Kidney glomerular epithelial cell (primary cell): ENCODE results near the gene EYA2.

Experiments
- DNase-seq: peaks from one replicate; lab custom pipeline; 2025; lab: John Stamatoyannopoulos, UW

The EYA2 gene

DNA sequence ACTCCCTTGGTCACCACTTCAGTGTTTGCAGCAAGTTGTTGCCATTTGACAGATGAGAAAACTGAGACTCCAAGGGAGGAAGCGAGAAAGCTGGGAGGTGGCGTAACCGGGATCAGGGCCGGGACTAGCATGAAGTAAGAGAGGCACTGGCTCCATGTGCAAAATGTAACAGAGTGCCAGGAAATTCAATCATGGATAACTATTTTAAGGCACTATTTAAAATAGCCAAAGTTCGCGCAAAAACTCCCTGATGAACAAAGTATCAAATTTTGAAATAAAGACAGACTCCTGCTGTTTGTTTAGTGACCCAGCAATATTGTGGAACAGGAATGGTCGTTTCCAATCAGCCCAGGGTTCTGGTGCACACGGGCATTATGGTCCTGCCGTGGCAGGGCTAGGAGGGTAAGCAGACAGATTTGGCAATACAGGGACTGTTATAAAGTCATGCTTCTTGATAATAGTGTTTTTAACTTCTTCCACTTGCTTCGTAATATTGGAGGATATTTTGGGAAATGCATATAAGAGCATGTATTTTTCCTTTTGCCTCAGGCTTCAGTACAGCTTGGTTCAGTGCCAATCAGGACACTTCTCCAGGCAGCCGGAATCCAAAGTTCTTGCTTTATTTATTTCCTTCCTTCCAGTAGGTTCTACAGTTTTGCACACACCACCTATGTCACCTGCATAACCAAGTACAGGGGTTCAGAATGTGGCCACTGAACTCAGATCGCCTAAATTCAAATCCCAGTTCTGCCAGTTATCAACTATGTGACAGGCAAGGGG is 141.6 kb downstream of the EYA2 start:
- no peak for DNase-seq

GRCh38 chr20:47038566-47039560 is 144.2 kb downstream of the EYA2 start:
- DNase-seq, result no peak

DNA sequence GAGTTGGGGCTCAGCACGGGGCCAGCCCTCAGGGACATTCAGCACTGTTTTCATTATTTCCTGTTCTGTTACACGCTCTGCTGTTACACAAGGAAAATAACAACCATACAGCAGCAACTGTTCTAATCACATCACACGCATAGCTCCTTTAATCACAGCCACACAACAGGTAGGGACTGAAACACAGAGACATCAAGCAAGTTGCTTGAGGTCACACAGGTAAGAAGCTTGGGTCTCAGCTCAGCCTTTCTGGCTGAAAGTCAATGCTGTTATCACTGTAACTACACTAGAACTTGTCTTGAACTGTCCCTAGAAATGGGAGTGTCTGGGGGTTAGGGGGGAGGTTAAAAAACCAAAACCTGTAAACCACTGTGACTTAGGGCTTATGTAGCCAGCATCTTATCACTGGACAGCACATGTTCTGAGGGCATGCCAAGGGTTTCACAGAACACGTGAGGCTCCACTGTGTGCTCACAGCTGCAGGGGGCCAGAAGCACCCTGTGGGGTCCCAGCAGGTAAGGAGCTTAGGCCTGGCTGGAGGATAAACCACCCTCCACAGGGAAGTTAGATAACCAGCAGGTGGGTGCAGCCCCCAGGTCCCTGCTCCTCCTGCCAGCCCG is 146.0 kb downstream of the EYA2 start:
- no peak for DNase-seq

DNA sequence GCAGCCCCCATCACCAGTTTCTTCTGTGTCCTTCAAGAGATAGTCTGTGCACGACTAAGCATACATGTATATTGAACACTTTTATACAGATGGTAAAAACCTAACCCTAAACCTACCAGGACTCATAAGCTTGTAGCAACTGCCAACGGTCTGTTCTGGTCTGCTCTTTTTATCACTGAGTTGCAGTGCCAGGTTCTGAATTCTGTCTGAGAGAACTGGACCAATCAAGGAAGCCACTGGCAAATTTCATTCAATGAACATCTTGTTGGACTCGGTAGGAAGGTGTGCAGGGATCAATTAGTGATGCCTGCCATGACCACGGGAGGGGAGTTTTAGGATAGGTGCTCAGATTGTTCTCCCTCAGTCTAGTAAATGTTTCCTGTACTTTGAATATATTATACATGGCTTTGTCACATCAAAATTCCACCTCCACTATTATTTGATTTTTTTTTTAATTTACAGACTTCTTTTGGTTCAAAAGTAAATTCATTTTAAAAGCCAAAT is 146.8 kb downstream of the EYA2 start:
- DNase-seq, result no peak

- DNase-seq, result no peak
These were observed 147.8 kb downstream of the EYA2 start for GRCh38 chr20:47042464-47042863.

DNA sequence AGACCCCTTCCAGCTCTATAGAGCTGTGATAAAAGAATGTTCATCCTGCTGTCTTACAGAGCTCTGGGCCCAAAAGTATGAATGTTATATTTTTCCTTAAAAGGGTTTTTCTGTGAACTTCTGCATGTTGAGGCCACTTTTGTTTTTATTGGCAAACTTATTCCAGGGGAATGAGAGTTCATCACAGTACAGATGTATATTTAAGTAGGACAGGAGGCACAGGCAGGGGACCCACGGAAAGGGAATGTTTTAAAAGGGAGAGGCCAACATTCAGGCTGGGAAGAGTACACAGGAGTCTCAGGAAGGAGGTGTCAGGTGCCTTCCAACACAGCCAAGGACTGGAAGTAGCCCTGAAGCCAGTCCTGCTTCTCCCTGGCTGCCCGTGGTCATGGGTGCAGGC is 148.4 kb downstream of the EYA2 start:
- no peak for DNase-seq

DNA sequence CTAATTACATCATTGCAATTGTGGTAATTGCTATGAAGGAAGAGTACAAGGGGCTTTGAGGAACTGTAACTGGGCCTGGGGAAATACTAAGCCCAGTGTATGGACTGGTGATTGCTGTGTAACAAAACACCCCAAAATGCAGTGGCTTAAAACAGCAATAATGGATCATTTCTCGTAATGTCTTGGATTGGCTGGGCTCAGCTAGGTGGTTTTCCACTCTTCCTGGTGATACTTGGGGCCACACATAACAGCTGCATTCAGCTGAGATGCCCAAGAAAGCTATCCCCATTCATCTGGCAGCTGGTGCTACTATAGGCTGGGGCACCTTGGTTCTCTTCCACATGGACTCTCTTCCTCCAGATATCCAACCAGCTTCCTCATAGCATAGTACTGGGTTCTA is 150.3 kb downstream of the EYA2 start:
- no peak for DNase-seq

DNA sequence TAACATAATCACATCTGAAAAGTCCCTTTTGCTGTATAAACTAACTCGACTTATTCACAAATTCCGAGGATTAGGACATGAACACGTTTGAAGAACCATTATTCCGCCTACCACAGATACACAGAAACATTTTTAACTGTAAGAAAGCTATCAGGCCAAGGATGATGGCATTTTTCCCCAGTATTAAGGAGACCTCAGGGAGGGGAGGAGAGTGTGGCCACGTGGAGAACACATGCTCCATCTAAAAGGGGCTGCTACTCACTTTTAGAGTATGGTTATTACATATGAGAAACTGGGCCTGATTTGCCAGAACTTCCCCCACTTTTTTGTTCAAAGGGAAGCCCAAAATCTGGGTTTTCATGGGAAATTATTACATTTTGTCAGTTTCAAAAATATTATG is 153.4 kb downstream of the EYA2 start:
- DNase-seq, result no peak

DNA sequence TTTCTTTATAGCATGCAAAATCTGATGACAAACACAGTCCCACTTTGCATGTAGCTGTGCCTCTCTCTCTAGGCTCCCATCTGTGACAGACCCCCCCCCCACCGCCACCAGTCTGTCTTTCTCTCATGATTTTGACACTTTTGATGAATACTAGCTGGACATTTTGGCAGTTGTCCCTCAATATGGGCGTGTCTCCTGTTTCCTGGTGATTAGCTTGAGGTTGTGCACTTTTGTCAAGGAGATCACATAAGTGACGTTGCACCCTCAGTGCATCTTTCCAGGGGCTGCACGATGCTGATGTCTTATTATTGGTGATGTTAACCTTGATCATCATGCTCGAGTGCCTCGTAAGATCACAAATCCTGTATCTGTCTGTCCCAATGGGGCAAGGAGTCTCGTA is 155.1 kb downstream of the EYA2 start:
- DNase-seq, result no peak

DNA sequence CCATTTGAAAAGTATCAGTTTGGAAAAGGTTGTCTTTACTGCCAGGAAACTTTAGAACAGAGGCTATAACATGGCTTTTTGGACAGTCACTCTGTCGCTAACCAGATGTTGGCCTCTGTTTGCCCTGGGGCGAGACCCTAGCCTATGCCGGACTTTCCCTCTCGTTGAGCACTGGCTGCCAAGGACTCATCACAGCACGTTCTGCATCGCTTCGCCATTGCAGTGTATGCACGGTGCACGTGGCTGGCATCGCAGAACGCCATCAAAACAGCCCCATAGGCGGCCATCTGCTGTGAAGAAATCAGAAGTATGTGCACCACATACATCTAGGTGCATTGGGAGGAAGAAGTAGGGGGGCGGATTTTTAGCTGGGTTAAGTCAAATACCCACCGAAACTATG is 156.4 kb downstream of the EYA2 start:
- DNase-seq, result no peak

GRCh38 chr20:47051936-47052526 is 157.4 kb downstream of the EYA2 start:
- DNase-seq, result no peak

- no peak for DNase-seq
These were observed 159.9 kb downstream of the EYA2 start for GRCh38 chr20:47054506-47054905.

GRCh38 chr20:47054945-47055344 is 160.3 kb downstream of the EYA2 start:
- no peak for DNase-seq

DNA sequence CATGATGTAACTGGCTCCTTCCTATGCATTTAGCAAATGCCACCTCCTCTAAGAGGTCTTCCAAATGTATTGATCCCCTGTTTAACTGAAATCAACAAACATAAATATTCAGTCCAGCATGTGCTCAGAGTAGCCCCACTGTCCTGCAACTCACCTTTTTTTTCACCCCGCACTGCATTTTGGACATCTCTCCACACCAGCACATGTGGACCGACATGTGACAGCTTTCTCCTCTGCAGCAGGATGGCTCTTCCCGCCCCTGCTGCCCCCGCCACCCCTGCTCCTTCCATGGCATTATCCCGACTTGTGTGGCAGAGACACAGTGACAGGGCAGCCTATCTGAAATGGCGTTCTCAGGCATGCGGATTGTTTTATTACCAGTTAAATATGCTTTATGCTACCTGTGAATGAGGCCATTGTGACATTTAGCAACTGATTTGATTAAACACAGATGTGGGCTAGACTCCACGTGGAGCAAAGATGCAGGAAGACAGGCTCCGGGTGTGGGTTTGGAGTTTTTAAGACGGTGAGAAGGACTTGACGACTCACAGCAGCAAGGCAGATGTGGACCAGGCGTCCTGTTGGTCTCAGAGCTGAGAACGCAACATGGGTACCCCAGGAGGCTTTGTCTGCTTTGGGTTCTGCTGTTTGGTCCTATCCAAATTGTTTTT is 161.2 kb downstream of the EYA2 start:
- DNase-seq, result no peak

DNA sequence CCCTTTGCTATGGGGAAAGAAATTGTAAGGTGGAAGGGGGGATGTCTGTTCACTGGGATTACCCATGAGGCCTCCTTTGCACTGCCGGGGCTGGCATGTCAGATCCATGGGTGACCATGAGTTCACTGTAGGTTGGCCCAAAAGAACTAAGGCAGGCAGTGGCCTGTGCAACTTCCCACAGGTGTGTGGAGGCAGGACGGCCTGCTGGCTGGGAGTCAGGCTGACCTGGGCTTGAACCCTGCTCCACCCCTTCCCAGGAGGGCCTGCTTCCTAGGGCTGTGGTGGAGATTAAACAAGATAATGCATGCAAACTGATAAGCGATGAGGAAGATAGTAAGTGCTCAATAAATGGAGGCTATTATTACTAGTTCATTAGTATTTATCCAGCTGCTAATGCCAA is 163.0 kb downstream of the EYA2 start:
- no peak for DNase-seq

DNA sequence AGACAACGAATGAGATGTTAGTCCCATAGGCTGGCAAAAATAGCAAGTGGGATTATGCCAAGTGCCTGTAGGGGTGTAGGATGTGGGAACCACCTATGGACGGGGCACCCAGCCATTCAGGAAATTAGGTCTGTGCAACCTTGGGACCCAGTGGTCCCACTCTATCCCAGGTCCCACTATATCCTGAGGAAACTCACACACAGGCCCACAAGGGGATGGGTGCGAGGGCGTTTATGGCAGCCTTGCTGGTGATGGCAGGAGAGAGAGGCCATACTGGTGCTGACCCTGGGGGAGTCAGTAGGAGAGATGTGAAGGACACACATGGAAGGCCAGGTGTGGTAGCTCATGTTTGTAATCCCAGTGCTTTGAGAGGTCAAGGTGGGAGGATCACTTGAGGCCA is 163.6 kb downstream of the EYA2 start:
- no peak for DNase-seq

- DNase-seq, result no peak
These were observed 164.9 kb downstream of the EYA2 start for GRCh38 chr20:47059536-47059935.

- no peak for DNase-seq
These were observed 166.9 kb downstream of the EYA2 start for GRCh38 chr20:47061549-47061948.

- DNase-seq, result no peak
These were observed 167.7 kb downstream of the EYA2 start for GRCh38 chr20:47062226-47062890.

GRCh38 chr20:47063407-47063806 is 168.8 kb downstream of the EYA2 start:
- no peak for DNase-seq

DNA sequence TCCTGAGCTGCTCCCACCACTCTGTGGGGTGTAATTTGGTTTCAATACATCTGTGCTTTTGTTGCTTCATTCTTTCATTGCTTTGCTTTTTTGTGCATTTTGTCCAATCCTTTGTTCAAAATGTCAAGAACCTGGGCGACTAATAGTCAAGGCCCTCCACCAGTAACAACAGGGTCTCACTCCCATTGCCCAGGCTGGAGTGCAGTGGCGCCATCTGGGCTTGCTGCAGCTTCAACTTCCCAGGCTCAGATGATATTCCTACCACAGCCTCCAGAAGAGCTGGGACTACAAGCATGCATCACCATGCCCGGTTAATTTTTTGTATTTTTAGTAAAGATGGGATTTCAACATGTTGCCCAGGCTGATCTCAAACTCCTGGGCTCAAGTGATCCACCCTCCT is 169.2 kb downstream of the EYA2 start:
- no peak for DNase-seq
